HG03135 (cell line): Measurements from ENCODE around the gene ZFPL1.

ENCODE experiments used
- ATAC-seq: cut with Tn5 transposase; IDR thresholded peaks from one replicate; pipeline ENCODE4 v1.9.1; 2021; ENCODE audit warnings: mild to moderate bottlenecking, moderate library complexity; ENCODE audit not compliant: unreplicated experiment

ZFPL1 gene

DNA sequence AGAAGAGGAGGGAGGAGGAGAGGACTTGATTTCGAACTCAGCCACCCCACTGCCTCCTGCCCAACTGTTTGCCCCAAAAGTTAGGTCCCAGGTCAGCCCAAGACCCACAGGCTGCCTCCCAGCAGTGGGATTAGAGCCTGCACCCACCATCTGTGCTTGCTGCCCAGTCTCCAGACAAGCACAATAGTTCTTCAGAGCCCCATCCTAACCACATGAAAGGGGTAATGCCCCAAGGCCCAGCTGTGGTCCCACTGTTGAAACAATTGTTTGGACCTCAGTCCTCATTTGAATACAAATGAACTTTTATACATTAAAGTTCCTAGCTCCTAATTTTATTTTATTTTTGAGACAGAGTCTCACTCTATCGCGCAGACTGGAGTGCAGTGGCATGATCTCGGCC lies 6.6 kb downstream of the ZFPL1 start:
- no peak for ATAC-seq

DNA sequence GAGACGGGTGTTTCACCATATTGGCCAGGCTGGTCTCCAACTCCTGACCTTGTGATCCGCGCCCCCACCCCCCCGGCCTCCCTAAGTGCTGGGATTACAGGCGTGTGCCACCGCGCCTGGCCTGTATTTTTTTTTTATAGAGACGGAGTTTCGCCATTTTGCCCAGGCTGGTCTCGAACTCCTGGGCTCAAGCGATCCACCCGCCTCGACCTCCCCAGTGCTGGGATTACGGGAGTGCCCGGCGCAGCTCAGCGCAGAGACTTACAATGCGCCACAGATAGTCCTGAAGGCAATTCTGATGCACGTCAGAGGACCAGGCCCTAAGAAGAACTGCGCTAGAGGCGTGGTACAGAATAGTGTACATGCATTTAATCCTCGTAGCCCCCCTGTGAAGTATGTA lies 11.4 kb downstream of the ZFPL1 start:
- ATAC-seq: no peak

DNA sequence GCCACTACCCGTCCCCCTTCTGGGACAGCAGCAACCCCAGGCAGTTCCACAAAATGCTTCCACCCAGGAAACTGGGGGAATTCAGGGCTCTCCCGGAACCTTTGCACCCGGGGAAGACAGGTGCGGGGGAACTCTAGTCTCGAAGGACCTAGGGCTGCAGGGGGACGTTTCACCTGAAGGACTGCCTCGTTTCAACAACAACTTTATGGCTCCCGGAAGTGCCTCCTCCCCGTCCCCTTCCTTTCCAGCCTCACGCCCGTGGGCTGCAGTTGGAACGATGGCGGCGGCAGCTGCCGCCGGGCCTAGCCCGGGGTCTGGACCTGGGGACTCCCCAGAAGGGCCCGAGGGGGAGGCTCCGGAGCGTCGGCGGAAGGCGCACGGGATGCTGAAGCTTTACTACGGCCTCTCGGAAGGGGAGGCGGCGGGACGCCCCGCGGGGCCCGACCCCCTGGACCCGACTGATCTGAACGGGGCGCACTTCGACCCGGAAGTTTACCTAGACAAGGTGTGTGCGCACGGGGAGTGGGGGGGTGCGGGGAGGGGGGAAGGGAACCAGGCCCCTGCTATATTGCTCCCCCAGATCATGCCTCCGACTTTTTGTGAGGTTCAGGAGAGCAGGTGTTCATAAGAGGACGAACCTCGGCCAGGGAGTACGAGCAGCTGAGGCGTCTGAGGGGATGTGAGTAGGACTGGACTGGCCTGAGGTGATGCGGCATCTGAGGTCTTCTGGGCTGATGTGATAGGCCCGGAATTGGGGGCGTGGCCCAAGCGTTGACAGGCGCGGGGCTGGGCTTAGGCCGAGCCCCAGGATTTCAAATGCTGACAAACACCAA lies 12.2 kb downstream of the ZFPL1 start, which contains the start of gene VPS51:
Gene VPS51, plus strand, starts transcription at position 241 of the 833 bp plus-strand sequence. Its CDS starts 37 bp downstream, at position 278.
- peak; percentile 89 for ATAC-seq

- no peak for ATAC-seq
These were observed 12.9 kb downstream of the ZFPL1 start for GRCh38 chr11:65096926-65097325.

- ATAC-seq: no peak
These were observed 16.8 kb downstream of the ZFPL1 start for GRCh38 chr11:65100674-65101350.

DNA sequence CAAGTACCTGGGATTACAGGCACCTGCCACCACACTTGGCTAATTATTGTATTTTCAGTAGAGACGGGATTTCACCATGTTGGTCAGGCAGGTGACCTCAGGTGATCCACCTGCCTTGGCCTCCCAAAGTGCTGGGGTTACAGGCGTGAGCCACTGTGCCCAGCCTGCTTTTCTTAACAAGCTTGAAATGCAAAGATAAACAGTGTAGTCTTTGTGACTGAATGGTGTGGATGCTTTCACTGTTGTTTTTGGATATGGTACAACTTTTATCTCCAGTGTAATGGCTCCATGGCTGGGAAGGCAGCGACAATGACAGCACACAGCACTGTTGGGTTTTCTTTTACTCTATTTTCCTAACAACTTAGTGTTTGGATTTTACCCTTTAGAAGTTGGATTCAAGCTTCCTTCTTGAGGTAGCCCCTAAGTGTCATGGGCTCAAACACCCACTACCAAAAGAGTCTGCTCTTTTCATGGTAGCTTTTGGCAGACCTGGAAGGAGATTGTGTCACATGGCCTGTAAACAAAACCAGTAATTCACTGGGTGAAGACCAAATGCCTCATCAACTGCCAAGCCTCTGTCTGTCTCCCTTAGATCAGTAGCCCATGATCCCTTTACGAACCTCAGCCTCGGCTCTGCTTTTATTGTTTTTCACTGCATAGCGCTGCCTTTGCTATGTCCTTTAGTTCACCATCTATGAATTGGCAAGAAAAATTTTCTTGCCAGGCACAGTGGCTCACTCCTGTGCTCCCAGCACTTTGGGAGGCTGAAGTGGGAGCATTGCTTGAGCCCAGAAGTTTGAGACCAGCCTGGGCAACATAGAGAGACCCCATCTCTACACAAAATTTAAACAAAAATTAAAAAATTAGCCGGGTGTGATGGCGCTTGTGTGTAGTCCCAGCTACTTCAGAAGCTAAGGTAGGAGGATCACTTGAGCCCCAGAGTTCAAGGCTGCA lies 18.4 kb downstream of the ZFPL1 start:
- no peak for ATAC-seq

DNA sequence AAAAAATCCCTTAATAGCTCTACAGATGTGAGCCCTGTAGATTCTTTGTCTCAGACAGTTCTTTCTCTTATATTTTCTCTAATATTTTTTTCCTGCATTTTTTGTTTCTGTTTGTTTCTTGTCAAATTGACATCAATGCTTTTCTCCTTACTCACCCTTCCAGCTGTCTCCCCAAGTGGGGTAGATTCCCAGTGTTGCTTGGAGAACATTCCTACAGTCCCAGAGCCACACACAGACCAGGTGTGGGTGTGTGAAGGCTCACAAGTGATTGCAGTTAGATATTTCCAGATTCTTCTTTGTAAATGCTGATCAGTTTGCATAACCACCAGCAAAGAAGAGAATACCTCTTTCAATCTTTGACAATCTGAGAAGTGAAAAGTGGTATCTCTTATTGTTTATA lies 19.5 kb downstream of the ZFPL1 start:
- no peak for ATAC-seq

DNA sequence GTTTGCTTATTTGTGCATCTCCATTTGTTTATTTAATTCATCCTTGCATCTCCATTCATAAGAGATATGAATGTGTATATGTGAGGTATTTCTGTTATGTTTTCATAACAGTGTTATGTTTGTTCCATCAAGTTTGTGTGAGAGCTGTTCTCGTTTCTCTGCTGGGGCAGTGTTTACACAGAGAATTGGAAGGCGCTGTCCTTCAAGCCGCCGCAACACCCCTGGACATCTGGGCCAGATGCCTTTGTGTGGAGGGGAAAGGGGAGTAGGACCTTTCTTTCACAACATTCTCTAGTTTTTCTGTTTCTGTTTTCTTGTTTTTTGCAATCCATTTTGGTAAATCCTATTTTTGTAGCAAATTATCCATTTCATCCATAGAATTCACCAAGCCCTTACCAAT lies 20.6 kb downstream of the ZFPL1 start:
- no peak for ATAC-seq

DNA sequence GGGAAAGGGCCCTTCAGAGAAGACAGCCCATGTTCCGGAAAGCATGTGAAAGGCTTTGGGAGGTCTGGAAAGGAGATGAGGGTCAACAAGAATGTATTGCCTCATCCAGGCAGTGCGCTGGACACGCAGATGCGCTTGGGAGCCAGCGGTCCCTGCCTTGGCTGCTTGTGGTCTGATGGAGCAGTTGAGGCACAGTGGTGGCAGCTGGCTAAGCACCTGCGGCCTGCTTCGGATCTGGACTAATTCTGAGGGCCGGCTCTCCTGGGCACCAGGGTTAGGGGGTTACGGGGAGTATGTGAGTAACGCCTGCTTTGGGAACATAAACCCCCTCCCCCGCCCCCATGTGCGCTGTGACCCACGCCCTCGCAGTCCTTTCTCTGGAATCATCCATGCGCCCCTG lies 23.1 kb downstream of the ZFPL1 start:
- no peak for ATAC-seq

DNA sequence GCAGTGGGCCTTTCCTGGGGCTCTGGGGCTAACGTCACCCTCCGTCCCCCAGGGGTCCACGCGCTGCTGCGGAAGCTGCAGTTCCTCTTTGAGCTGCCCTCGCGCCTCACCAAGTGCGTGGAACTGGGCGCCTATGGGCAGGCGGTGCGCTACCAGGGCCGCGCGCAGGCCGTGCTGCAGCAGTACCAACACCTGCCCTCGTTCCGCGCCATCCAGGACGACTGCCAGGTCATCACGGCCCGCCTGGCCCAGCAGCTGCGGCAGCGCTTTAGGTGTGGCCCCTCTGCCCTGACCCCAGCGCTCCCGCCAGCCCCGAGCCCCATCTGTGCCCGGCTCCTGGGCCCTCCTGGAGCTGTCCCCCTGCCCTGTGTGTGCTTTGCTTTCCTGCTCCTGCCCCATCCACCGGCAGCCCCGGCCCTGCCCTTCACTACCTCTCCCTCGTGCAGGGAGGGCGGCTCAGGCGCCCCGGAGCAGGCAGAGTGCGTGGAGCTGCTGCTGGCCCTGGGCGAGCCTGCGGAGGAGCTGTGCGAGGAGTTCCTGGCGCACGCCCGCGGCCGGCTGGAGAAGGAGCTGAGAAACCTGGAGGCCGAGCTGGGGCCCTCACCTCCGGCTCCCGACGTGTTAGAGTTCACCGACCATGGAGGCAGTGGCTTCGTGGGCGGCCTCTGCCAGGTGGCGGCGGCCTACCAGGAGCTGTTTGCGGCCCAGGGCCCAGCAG lies 23.9 kb downstream of the ZFPL1 start:
- ATAC-seq: no peak

GRCh38 chr11:65108469-65109123 lies 24.6 kb downstream of the ZFPL1 start:
- no peak for ATAC-seq

- ATAC-seq: no peak
These were observed 25.5 kb downstream of the ZFPL1 start for GRCh38 chr11:65109231-65110198.

- no peak for ATAC-seq
These were observed 26.4 kb downstream of the ZFPL1 start for GRCh38 chr11:65110354-65110861.

DNA sequence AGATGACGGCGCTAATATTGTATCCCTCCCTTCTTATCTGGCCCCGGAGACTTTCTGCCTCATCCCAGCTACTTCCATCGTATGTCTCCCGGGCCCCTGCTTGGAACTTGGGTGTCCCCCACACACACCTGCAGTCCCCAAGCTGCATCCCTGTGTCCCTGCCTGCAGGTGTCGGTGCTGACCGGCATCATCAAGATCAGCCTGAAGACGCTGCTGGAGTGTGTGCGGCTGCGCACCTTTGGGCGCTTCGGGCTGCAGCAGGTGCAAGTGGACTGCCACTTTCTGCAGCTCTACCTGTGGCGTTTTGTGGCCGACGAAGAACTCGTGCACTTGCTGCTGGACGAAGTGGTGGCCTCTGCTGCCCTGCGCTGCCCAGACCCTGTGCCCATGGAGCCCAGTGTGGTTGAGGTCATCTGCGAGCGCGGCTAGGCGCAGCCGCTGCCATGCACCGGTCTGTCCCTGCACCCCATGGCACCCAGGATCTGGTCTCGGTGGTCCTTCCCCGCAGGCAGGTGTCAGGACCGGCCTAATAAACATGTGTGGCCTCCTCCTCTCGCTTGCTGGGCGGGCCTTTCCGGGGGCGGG lies 27.2 kb downstream of the ZFPL1 start:
- ATAC-seq: no peak

DNA sequence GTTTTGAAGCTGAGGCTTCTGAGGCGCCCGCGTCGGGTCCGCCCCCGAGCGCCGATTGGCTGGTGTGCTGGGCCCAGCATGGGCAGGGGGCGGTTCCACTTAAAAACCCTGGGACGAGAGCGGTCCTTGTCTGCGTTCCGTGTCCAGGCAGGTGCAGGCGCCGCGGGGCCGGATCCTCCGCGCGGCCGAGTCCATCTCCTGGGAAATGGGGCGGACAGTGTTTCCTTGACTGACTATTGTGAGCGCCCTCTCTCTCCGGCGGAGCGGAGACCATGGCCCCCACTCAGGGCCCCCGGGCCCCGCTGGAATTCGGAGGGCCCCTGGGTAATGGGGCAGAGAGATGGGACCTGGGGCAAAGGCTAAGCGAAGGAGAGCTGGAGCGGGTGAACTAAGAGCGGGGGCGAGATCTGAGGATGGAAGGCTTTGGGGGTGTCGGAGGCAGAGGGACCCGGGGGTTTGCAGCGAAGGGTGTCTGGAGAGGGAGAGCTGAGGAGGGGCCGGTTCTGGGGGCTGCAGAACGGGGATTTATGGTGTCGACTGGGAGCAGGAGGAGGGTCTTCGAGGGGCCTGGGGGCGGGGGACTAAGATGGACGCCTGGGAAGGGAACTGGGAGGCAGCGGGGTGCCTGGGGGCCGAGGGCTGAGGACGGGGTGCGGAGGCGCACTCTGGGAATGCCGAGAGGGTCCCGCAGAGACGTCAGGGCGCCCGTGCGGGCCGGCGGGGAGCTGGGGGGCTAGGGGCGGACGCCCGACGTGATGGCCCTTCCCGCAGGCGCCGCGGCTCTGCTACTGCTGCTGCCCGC lies 27.9 kb downstream of the ZFPL1 start, which contains the start of gene TM7SF2:
Gene TM7SF2, plus strand, starts transcription at position 129 of the 802 bp plus-strand sequence. Its CDS starts 144 bp downstream, at position 273.
- peak; percentile 57 for ATAC-seq

DNA sequence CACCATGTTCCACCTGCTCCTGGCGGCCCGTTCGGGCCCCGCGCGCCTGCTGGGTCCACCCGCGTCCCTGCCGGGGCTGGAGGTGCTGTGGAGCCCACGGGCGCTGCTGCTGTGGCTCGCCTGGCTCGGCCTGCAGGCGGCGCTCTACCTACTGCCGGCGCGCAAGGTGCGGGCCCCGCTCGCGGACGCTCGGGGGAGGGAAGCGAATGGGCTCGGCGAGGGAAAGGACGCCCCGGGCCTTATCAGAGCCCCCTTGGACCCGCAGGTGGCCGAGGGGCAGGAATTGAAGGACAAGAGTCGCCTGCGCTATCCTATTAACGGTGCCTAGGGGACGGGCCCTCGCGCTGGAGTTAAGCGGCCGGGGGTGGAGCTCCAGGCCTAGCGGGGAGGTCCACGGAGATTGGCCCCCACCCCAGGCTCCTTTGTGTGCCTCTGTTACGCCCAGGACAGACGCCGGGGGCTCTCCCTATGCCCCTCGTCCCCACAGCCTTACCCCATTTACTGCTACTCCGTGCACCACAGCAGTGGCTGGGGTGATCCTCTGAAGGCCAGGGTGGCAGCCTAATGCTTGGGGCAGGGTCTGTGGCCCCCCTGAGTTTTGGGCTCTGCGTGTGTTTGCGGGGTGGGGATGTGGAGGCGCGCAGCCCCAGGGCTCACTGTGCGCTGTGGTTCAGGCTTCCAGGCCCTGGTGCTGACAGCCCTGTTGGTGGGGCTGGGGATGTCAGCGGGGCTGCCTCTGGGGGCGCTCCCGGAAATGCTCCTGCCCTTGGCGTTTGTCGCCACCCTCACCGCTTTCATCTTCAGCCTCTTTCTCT lies 28.7 kb downstream of the ZFPL1 start:
- no peak for ATAC-seq
